Measurements from ENCODE around the gene TCAIM. TPM values are rescaled to one million over a fixed set of nuclear protein-coding genes. Genes with fewer than 3 reads are reported as not detected.
A peak's percentile ranks its signal among the peaks of the same experiment; 100 is the strongest.

Gene TCAIM
- total RNA-seq, 1 experiment from 2014 or later = 23.8 TPM

- 0 out of 2 replicates have a peak, but pooled peaks cover 3% of the 10 kb centered on the region for H3K4me1 ChIP-seq (ENCODE audit: insufficient read depth, low read length)
- Mint-ChIP-seq H3K36me3 (ENCODE audit: insufficient read depth in 1 of 3, low read depth in 3 of 3) (peaks cover 0 to 5% (median 4%) of the 10 kb centered on the region in 3 experiments; a peak in 4 of 7 replicates), H3K27ac (peak overlapping the region in 2 of 3 experiments; percentile 68 to 76; a peak in 4 of 7 replicates), H3K27me3 (ENCODE audit: low read depth) (no peaks in the 10 kb centered on the region), H3K9me3 (no peaks in the 10 kb centered on the region), H3K4me3 (no peak overlapping the region), H3K4me1 (peaks cover 22 to 25% of the 10 kb centered on the region in 2 experiments)
- no peak overlapping the region for H3K4ac ChIP-seq (ENCODE audit: low read depth, low read length)
- H4K91ac ChIP-seq (ENCODE audit: insufficient read length, low read depth, low read length) = no peak overlapping the region
- H4K8ac ChIP-seq (replicated peaks; ENCODE audit: insufficient read length, low read depth, low read length) = no peak overlapping the region
- no peak overlapping the region for H3K27ac ChIP-seq (ENCODE audit: insufficient read length, low read depth, low read length)
- DNase-seq = peak; percentile 43
- no peaks in the 10 kb centered on the region for H3K79me2 ChIP-seq (ENCODE audit: insufficient read depth, low read length)
- no peak for TF ChIP-seq CTCF (conservative IDR thresholded peaks at IDR 0.05)
- H3K23ac ChIP-seq (ENCODE audit: insufficient read length, low read depth, low read length) = no peak overlapping the region
- no peaks in the 10 kb centered on the region for H3K27me3 ChIP-seq (ENCODE audit: insufficient read depth, low read length)
- no peak overlapping the region for H3K56ac ChIP-seq (ENCODE audit: insufficient read length, low read depth, low read length)
- H2AFZ ChIP-seq (ENCODE audit: low read length) = no peak overlapping the region
- no peak overlapping the region for H3K9ac ChIP-seq (ENCODE audit: extremely low read depth, insufficient read length, low read length)
- no peak overlapping the region for H2BK15ac ChIP-seq (ENCODE audit: low read depth, low read length)
- peak overlapping the region; percentile 40; the same call in 1 of the 2 replicates for H3K14ac ChIP-seq (ENCODE audit: insufficient read depth, low read length)
- no peak overlapping the region for H2AK5ac ChIP-seq (ENCODE audit: insufficient read length, low read length)
- no peak overlapping the region for H3K18ac ChIP-seq (ENCODE audit: insufficient read length, low read depth, low read length)
- no peaks in the 10 kb centered on the region for H3K23me2 ChIP-seq (ENCODE audit: insufficient read length, low read depth, low read length, poor library complexity, severe bottlenecking)
- H3K79me1 ChIP-seq (ENCODE audit: insufficient read depth, low read depth, low read length, poor library complexity, severe bottlenecking) = peaks cover 2% of the 10 kb centered on the region
- H3K4me2 ChIP-seq (ENCODE audit: insufficient read depth, insufficient read length, low read length) = no peak overlapping the region
- no peak overlapping the region for H2BK20ac ChIP-seq (ENCODE audit: low read depth, low read length, poor library complexity, severe bottlenecking)
- H4K5ac ChIP-seq (ENCODE audit: insufficient read length, low read depth, low read length) = no peak overlapping the region
- no peaks in the 10 kb centered on the region for H4K20me1 ChIP-seq (ENCODE audit: control insufficient read depth, insufficient read depth, insufficient read length)
- H3K9me3 ChIP-seq (ENCODE audit: control insufficient read depth, low read depth, low read length) = no peaks in the 10 kb centered on the region
- no CpG with 5 or more reads among the region's 3 CpGs for WGBS (ENCODE audit: extremely low coverage, insufficient read length, low lambda C conversion rate)
- H3T11ph ChIP-seq (ENCODE audit: low read length) = no peak overlapping the region
- H2BK5ac ChIP-seq (ENCODE audit: insufficient read length, low read length) = no peak overlapping the region
- no peak overlapping the region for H2BK120ac ChIP-seq (ENCODE audit: low read depth, low read length, poor library complexity, severe bottlenecking)
- H2BK12ac ChIP-seq (ENCODE audit: insufficient read length, low read depth, low read length) = no peak overlapping the region
These were observed 20.7 kb downstream of the TCAIM start for GRCh38 chr3:44359146-44359751.

All from H9 (cell line).